ENCODE measurements around the gene SNRPD3. TPM values are rescaled to one million over a fixed set of nuclear protein-coding genes. Genes with fewer than 3 reads are reported as not detected.

The SNRPD3 gene
- total RNA-seq, 1 donor from 2014 or later: 242 TPM

GRCh38 chr22:24566899-24567511 lies 11.2 kb downstream of the SNRPD3 start:
- no peak for DNase-seq (ENCODE audit: low read depth, low spot score)

DNA sequence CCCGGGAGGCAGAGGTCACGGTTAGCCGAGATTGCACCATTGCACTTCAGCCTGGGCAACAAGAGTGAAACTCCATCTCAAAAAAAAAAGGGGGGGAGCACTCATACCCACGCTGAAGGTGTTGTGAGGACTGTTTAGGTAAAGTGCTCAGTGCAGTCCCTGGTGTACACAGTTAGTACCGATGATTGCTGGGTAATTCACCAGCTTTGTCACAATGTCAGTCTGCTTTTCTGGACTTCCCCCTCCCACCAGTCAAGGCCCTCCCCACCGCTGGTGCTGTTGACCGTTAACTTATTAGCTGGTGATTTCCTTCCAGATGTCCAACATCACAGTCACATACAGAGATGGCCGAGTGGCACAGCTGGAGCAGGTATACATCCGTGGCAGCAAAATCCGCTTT lies 11.9 kb downstream of the SNRPD3 start:
- no peak for DNase-seq (ENCODE audit: low read depth, low spot score)

DNA sequence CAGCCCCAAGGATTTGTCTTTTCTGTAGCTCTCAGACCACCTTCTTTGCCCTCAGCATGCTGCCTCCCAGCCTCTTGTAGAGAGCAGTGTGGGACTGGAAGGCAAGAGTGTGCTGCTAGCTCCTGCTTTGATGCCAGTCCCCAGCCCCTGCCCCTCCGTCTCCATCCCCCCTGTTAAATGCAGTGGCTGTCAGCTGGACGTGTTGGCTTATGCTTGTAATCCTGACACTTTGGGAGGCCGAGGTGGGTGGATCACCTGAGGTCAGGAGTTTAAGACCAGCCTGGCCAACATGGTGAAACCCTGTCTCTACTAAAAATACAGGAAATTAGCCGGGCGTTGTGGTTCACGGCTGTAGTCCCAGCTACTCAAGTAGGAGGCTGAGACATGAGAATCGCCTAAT lies 15.5 kb downstream of the SNRPD3 start:
- no peak for DNase-seq (ENCODE audit: low read depth, low spot score)

DNA sequence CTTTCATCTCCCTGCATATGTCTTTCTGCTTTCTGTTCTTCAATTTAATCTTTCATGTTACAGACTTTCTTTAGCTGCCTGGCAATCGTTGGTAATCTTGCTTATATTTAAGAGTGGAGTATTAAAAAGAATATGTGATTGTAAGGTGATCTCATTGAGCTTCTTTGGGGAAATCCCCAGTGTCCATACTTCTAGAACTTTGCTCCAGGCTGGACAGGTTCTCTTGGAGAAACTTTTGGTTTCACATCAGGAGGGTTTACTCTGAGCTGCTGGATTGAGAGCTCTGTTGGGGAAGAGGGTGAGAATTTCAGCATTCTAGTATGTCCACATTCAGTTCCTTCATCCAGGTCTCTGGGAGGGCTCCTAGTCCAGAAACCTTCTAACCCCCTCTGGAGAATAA lies 21.0 kb downstream of the SNRPD3 start:
- no peak for DNase-seq (ENCODE audit: low read depth, low spot score)

- no peak for DNase-seq (ENCODE audit: low read depth, low spot score)
These were observed 22.8 kb downstream of the SNRPD3 start for GRCh38 chr22:24578355-24579257.

DNA sequence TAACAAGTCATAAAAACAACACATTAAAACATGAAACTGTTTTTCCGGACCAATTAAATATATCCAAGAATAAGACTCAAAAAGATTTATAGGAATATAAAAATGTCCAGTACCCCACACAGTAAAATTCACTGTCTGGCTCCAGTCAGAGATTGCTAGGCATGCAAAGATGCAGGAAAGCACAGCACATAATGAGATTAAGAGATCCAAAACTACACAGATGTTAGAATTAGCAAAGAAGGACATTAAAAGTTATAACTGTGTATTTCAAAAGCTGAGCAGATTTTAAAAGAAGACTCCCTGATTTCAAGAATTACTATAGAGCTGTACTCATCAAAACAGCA lies 23.4 kb downstream of the SNRPD3 start:
- DNase-seq (ENCODE audit: low read depth, low spot score): no peak

GRCh38 chr22:24580276-24580675 lies 24.5 kb downstream of the SNRPD3 start:
- no peak for DNase-seq (ENCODE audit: low read depth, low spot score)

GRCh38 chr22:24582056-24582814 lies 26.4 kb downstream of the SNRPD3 start:
- no peak for DNase-seq (ENCODE audit: low read depth, low spot score)

- no peak for DNase-seq (ENCODE audit: low read depth, low spot score)
These were observed 27.7 kb downstream of the SNRPD3 start for GRCh38 chr22:24583221-24584165.

GRCh38 chr22:24584166-24584790 lies 28.5 kb downstream of the SNRPD3 start:
- DNase-seq (ENCODE audit: low read depth, low spot score): no peak

GRCh38 chr22:24584871-24585411 lies 29.1 kb downstream of the SNRPD3 start:
- DNase-seq (ENCODE audit: low read depth, low spot score): no peak

- no peak for DNase-seq (ENCODE audit: low read depth, low spot score)
These were observed 29.7 kb downstream of the SNRPD3 start for GRCh38 chr22:24585461-24585860.

DNA sequence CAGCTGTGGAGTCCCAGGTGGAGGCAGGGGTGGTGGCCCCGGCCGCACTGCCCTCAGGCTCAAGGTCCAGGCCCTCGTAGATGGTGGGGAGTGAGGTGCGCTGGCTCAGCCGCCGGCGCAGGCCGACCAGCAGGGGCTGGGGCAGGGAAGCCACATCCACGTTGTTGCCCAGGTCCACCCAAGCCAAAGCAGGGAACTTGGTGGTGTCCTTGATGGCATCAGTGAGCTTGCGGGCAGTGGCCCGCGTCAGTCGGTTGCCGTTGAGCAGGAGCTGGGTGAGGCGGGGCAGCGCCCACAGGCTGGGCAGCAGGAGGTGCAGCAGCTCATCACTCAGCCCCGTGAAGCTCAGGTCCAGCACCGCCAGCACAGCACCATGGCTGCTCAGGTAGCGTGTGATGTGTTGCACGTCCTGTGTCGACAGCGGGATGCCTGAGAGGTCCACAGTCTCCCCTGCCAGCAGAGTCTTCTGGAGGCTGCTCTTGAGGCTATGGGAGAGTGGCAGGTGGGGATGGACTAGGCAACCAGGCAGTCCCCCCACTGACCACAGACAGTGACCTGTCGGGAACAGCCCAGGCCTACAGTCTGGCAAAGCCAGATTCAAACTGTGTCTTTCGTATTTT lies 30.2 kb downstream of the SNRPD3 start:
- DNase-seq (ENCODE audit: low read depth, low spot score): no peak

DNA sequence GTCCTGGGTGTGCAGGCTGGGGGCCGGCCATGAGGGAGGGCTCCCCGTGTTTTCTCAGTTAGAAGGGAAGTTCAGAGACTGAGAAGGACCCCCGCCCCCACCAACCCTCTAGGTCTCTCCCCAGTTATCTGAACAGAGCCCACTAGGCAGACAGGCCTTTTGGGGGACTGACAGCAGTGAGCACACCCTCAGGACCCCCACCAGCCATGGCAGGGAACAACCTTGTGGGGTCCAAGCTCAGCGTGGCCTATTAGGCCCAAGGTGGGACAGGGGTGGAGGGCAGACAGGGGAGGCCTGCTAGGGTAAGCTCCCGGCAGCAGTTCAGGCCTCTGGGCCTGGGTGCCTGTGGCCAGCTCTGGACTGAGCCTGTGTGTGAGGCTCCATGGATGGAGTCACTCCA lies 31.5 kb downstream of the SNRPD3 start:
- DNase-seq (ENCODE audit: low read depth, low spot score): no peak

- DNase-seq (ENCODE audit: low read depth, low spot score): no peak
These were observed 32.1 kb downstream of the SNRPD3 start for GRCh38 chr22:24587948-24588347.

DNA sequence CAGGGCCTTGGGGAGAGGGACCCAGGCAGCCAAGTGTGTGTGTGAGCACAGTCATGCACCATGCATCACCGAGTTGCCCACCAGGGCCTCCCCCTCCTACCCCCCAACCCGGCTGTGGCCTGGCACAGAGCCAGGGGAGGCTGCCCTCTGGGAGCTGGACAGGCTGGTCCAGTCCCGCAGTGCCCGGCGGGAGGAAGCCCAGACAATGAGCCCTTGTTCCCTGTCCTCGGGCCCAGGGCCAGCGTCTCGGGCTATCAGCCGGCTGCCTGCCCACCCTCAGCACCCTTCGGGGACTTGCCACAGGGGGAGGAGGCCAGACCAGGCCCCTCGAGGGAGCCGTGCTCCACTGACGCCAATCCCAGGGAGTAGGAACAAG lies 32.6 kb downstream of the SNRPD3 start:
- DNase-seq (ENCODE audit: low read depth, low spot score): no peak

- no peak for DNase-seq (ENCODE audit: low read depth, low spot score)
These were observed 33.1 kb downstream of the SNRPD3 start for GRCh38 chr22:24588757-24589481.

GRCh38 chr22:24589518-24590030 lies 33.8 kb downstream of the SNRPD3 start:
- no peak for DNase-seq (ENCODE audit: low read depth, low spot score)

- no peak for DNase-seq (ENCODE audit: low read depth, low spot score)
These were observed 34.9 kb downstream of the SNRPD3 start for GRCh38 chr22:24590596-24591173.
